ENCODE measurements around the gene VEPH1. TPM values are rescaled to one million over a fixed set of nuclear protein-coding genes. Genes with fewer than 3 reads are reported as not detected.

Gene VEPH1
- total RNA-seq, 3 donors from 2014 or later, result 0.21 to 0.23 TPM; not detected in 1

DNA sequence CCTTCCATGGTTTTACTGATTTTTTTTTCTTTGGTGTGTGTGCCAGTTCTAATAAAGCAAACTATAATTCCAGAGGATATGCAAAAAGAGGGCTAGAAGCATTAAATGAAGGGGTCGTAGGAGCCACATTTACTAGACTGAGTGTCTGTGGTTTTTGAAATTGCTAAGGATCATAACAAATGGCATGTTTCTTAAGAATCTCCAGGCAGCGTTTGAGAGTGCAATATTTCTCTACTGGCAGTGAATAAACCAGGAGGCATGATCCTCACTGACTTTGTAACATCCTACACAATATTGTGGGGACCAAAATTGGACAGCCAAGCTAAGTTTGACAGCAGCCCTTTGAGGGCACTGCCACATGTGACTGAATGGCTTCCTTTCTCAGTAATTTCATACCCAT lies 227.4 kb downstream of the VEPH1 start:
- DNase-seq (no peak), ATAC-seq (no peak)
- no peaks in the 10 kb centered on the region for H3K4me1 Mint-ChIP-seq (ENCODE audit: low read depth)
- no peak overlapping the region for H3K4me3 Mint-ChIP-seq
- H3K9me3 Mint-ChIP-seq, result no peaks in the 10 kb centered on the region
- H3K36me3 Mint-ChIP-seq (ENCODE audit: insufficient read depth), result no peaks in the 10 kb centered on the region
- H3K27me3 Mint-ChIP-seq (ENCODE audit: low read depth), result no peaks in the 10 kb centered on the region

DNA sequence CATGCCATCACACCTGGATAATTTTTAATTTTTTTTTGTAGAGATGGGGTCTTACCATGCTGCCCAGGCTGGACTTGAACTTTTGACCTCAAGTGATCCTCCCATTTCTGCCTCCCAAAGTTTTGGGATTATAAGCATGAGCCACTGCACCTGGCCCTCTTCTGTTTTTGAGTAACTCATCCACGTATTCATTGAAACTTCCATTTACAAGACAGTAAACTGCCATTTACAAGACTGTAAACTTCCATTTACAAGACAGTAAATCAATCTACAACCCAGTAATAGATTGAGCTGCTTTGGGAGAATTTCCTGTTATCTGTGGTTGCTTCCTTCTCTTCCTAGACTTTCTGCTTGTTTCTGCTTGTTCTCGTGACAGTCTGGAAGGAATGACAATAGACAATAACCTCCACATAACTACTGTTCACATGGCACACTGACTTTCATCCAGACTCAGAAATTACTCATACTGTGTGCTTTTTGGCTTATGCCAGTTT lies 228.5 kb downstream of the VEPH1 start:
- H3K27me3 Mint-ChIP-seq (ENCODE audit: low read depth), result no peaks in the 10 kb centered on the region
- ATAC-seq (no peak), DNase-seq (no peak)
- H3K9me3 Mint-ChIP-seq, result no peaks in the 10 kb centered on the region
- H3K4me1 Mint-ChIP-seq (ENCODE audit: low read depth), result no peaks in the 10 kb centered on the region
- H3K4me3 Mint-ChIP-seq, result no peak overlapping the region
- no peaks in the 10 kb centered on the region for H3K36me3 Mint-ChIP-seq (ENCODE audit: insufficient read depth)

DNA sequence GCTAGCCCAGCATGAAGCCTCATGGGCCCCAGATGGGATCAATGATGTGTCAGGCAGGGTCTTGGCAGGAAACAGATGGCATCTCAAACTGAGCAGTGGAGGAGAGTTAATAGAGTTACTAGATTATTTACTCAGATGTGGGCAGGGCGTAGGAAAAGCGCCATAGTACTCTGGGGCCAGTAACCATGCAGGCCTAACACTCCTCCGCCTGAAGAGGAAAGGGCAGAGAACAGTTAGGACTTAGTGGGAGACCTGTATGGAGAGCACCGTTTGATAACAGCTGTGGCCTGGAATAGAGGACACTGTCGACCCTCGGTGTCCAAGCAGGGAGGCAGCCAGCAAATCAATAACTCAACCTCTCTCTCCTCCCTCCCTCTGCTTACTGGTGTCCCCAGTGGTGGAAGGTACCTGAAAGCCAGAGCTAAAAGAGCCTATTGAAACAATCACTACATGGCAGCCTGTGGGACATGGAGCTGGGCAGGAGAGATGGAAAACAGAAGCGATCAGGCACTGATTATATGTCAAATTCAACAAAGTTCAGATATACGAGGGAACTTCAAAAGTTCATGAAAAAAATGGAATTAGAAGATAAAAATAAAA lies 231.8 kb downstream of the VEPH1 start:
- no peak for DNase-seq
- Mint-ChIP-seq H3K27me3 (ENCODE audit: low read depth) (no peaks in the 10 kb centered on the region), H3K9me3 (no peaks in the 10 kb centered on the region), H3K4me1 (ENCODE audit: low read depth) (no peaks in the 10 kb centered on the region), H3K4me3 (no peak overlapping the region), H3K36me3 (ENCODE audit: insufficient read depth) (peaks cover 2% of the 10 kb centered on the region)
- no peak for ATAC-seq

DNA sequence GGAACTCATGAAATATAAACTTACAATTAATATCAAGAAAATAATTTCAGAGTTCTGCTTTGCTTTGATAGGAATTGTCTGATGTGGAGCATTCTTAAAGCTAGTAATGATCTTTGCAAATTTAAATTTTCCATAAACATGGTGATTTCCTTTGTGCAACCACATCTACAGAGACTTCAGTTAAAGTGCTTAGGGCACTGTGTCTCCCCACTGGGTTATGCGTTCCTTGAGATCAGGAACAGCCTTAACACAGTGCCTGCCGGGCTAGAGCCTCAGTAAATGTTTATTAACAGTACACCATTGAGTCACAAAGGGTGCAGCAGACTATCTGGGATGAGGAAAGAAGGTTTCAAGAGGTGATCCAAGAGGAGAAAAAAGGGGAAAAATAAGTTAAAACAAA lies 235.2 kb downstream of the VEPH1 start:
- no peaks in the 10 kb centered on the region for H3K4me1 Mint-ChIP-seq (ENCODE audit: low read depth)
- no peaks in the 10 kb centered on the region for H3K9me3 Mint-ChIP-seq
- peaks cover 2% of the 10 kb centered on the region for H3K36me3 Mint-ChIP-seq (ENCODE audit: insufficient read depth)
- DNase-seq (no peak), ATAC-seq (no peak)
- H3K27me3 Mint-ChIP-seq (ENCODE audit: low read depth), result no peaks in the 10 kb centered on the region
- no peak overlapping the region for H3K4me3 Mint-ChIP-seq

DNA sequence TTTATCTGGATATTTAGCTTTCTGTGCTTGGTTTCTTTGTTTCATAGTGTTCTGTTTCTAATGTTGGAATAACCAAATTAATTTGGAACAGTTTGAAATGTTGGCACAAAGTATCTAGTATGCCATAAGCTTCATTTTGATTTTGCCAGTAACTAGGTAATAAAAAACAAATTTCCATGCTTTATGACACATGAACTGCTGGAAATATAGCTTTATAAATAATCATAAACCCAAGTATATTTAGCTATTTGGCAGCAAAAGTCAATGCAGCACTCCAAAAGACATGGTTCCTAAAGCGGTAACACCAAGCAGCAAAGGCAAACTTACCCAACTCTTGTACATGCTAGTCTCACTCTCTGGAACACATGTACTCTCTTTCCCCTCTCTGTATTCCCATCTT lies 237.3 kb downstream of the VEPH1 start:
- ATAC-seq (no peak), DNase-seq (no peak)
- Mint-ChIP-seq H3K36me3 (ENCODE audit: insufficient read depth) (peaks cover 2% of the 10 kb centered on the region), H3K9me3 (no peaks in the 10 kb centered on the region), H3K27me3 (ENCODE audit: low read depth) (no peaks in the 10 kb centered on the region), H3K4me1 (ENCODE audit: low read depth) (no peaks in the 10 kb centered on the region), H3K4me3 (no peak overlapping the region)

DNA sequence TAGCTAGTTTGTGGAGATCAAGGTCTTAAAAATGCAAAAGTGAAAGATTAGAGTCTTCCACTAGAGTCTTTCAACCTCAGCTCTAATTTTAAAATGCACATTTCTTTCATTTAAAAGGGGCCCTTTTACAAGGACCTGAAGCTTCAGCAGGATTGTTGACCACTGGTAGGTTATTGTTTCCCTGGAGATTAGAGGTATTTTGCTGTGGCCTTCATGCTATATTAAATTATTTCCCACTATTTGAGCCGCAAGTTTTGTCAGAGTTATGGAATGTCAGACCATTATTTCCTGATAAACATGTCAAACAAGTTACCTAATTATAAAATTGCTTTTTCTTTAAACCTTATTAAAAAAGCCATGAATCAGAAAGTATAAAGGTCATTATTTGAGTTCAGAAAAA lies 240.2 kb downstream of the VEPH1 start:
- H3K36me3 Mint-ChIP-seq (ENCODE audit: insufficient read depth), result no peaks in the 10 kb centered on the region
- H3K27me3 Mint-ChIP-seq (ENCODE audit: low read depth), result no peaks in the 10 kb centered on the region
- DNase-seq, result no peak
- no peaks in the 10 kb centered on the region for H3K9me3 Mint-ChIP-seq
- no peak overlapping the region for H3K4me3 Mint-ChIP-seq
- H3K4me1 Mint-ChIP-seq (ENCODE audit: low read depth), result no peaks in the 10 kb centered on the region
- ATAC-seq, result no peak

DNA sequence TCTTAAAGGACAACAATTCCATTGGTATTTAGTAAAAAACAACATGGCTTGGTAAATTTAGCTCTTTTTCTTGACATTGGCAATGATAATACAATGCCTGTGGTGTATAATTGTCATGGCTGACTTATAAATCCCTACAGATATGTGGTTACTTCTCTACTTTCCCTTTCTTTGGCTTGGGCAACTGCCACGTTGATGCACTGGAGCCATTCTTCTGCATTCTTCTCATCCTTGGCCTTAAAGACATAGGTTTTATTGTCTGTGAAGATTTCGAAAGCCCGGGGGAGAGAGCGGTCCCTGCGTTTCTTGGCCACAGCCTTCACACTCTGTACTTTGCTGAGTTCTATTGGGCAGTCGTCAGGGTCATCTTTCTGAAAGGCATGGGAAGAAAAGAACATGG lies 242.2 kb downstream of the VEPH1 start:
- Mint-ChIP-seq H3K4me1 (ENCODE audit: low read depth) (no peaks in the 10 kb centered on the region), H3K9me3 (no peaks in the 10 kb centered on the region), H3K27me3 (ENCODE audit: low read depth) (no peaks in the 10 kb centered on the region), H3K4me3 (no peak overlapping the region), H3K36me3 (ENCODE audit: insufficient read depth) (peaks cover 3% of the 10 kb centered on the region)
- ATAC-seq, result no peak
- DNase-seq, result no peak

DNA sequence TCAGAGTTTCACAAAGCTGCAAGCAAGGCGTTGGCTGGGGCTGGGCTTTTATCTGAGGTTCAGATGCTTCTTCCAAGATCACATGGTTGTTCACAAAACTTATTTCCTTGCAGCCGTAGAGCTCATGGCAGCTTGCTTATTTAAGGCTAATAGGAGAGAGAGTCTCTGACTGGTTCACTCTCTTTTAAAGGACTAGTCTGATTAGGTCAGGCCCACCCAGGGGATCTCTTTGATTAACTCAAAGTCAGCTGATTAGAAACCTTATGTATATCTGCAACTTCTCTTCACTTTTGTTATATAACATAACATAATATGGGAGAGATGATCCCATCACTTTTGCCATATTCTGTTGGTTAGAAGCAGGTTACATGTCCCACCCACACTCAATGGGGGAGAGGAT lies 243.4 kb downstream of the VEPH1 start:
- ATAC-seq, result no peak
- H3K4me1 Mint-ChIP-seq (ENCODE audit: low read depth), result no peaks in the 10 kb centered on the region
- peaks cover 3% of the 10 kb centered on the region for H3K36me3 Mint-ChIP-seq (ENCODE audit: insufficient read depth)
- H3K27me3 Mint-ChIP-seq (ENCODE audit: low read depth), result no peaks in the 10 kb centered on the region
- DNase-seq, result no peak
- no peak overlapping the region for H3K4me3 Mint-ChIP-seq
- no peaks in the 10 kb centered on the region for H3K9me3 Mint-ChIP-seq

DNA sequence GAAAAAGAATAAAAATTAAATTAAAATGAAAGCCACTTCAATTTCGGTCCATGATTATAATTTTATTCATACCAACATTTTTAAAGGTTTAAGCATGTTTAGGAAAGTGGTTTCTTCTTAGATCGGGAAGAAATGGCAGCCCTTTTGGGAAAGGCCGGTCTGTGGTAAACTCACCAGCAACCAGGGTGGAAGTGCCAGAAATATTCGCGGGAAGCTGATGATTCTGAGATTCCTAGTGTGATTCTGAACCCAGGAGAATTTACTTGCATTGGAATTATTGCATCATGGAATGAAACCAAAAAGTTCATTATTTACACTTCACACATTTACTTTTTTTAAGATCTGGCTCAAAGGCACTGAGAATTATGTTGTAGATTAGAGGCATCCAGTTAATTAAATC lies 246.1 kb downstream of the VEPH1 start:
- no peak for DNase-seq
- Mint-ChIP-seq H3K36me3 (ENCODE audit: insufficient read depth) (peaks cover 3% of the 10 kb centered on the region), H3K9me3 (no peaks in the 10 kb centered on the region), H3K4me1 (ENCODE audit: low read depth) (no peaks in the 10 kb centered on the region), H3K27me3 (ENCODE audit: low read depth) (no peaks in the 10 kb centered on the region), H3K4me3 (no peak overlapping the region)
- no peak for ATAC-seq

DNA sequence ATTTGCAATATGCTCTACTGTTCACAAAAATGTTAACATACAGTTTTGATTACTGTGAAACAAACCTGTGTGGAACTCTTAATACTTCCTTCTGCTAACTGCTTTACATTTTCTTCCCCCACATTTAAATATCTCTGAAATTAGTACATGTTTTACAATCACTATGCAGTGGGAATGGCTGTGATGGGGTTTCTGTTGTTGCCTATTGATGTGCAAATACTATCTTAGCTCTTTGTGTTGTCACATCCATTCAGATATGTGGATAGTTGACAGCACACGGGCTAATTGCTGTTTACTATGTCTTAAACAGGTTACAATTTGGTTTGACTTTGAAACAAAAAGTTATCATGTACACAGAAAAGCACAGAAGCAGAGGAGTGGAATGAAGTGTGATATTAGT lies 247.4 kb downstream of the VEPH1 start:
- no peak overlapping the region for H3K4me3 Mint-ChIP-seq
- ATAC-seq (no peak), DNase-seq (no peak)
- H3K27me3 Mint-ChIP-seq (ENCODE audit: low read depth), result peaks cover 2% of the 10 kb centered on the region
- H3K9me3 Mint-ChIP-seq, result no peaks in the 10 kb centered on the region
- peaks cover 3% of the 10 kb centered on the region for H3K36me3 Mint-ChIP-seq (ENCODE audit: insufficient read depth)
- no peaks in the 10 kb centered on the region for H3K4me1 Mint-ChIP-seq (ENCODE audit: low read depth)

DNA sequence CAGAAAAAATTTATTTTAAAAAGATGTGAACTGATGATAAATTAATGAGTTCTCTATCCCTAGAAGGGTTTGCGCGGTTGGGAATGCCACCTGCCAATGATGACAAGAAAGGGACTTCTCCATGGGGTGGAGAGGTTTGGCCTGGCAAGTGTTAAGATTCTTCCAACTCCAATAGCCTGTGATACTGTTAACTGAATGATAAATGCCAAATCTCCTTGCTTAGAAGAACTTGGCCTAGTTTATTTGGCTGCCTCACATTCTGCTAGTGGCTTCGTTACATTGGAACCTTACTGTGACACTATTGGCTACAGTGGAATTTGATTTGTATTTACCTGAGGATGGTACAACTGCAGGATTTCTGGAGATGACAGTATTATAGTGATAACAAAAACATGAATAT lies 251.5 kb downstream of the VEPH1 start:
- ATAC-seq (no peak), DNase-seq (no peak)
- H3K4me3 Mint-ChIP-seq, result no peak overlapping the region
- no peaks in the 10 kb centered on the region for H3K36me3 Mint-ChIP-seq (ENCODE audit: insufficient read depth)
- no peaks in the 10 kb centered on the region for H3K4me1 Mint-ChIP-seq (ENCODE audit: low read depth)
- H3K9me3 Mint-ChIP-seq, result no peaks in the 10 kb centered on the region
- H3K27me3 Mint-ChIP-seq (ENCODE audit: low read depth), result peaks cover 2% of the 10 kb centered on the region

DNA sequence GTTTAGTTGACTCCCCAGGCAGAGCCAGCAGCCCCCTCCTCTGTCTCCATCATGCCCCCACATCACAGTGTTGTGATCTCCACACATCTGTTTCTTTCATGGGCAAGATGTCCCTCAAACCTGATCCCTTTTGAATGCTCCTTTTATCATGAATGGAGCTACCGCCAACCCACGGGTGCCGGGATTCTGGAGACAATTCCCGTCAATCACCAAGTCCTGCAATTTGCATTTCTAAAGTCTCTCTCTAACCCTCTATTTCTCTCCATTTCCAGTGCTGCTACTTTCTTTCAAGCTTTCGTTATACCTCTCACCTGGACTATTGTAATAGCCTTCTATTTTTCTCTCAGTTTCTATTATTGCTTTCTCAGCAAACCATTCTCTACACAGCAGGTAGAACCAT lies 253.6 kb downstream of the VEPH1 start:
- Mint-ChIP-seq H3K4me3 (no peak overlapping the region), H3K36me3 (ENCODE audit: insufficient read depth) (no peaks in the 10 kb centered on the region), H3K27me3 (ENCODE audit: low read depth) (peaks cover 2% of the 10 kb centered on the region), H3K4me1 (ENCODE audit: low read depth) (no peaks in the 10 kb centered on the region), H3K9me3 (no peaks in the 10 kb centered on the region)
- ATAC-seq (no peak), DNase-seq (no peak)

DNA sequence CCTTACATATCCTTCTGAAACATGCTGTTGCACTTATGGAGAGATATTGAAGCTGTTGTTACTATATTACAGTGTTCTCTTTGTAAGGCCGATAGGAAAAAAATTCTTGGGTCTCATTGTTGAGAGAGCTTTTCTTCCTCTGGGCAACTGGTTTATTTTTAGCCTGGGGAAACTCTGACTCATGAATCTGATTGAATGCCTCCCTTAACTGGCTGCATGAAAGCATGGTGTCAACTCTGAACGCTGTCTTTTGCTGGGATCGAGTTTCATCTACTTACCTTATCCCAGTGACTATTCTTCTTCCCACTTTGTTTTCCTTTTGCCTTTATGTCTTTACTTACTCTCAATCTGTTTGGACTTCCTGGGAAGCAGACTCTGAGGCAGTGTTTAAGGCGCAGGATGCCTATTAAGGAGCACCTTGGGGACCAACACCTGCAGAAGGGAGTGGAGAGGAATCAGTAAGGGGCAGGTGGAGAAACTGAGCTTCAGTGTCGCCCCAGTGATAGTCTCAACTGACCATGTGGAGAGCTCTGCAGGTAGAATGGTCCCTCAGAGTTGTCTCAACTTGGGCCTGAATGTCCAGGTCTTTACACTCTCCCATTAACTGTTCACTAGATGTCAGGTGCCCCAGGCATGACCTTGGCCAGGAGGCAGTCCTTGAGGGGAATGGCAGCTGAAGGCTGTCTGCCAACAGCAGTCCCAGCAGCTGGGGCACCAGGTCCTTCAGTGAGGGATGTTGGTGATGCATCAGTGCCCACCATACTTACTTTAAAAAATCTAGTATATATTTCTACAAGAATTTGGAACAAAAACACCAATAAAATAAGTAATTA lies 254.4 kb downstream of the VEPH1 start:
- no peak for ATAC-seq
- no peak for DNase-seq

DNA sequence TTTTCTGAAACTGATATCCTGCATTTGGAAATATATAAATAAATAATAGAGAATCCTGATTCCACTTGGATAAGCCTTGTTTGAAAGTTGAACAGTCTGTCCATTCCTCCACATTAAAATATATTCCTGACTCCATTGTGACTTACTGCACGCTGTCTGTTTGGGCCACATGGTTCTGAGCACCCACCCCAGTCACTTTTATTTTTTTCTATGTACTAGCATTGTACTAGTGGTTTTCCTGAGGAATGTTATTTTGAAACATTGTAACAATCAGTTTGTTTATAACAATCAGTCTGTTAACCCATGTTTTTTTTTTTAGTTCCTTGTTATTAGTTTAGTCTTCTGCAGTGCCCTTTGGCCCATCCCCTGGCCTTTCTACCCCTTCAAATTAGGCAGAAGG lies 255.8 kb downstream of the VEPH1 start:
- DNase-seq (no peak), ATAC-seq (no peak)
- Mint-ChIP-seq H3K36me3 (ENCODE audit: insufficient read depth) (peaks cover 2% of the 10 kb centered on the region), H3K4me3 (no peak overlapping the region), H3K27me3 (ENCODE audit: low read depth) (peaks cover 2% of the 10 kb centered on the region), H3K4me1 (ENCODE audit: low read depth) (no peaks in the 10 kb centered on the region), H3K9me3 (no peaks in the 10 kb centered on the region)

More for the DNA sequence above, 254.4 kb downstream of the VEPH1 start:
- Mint-ChIP-seq H3K36me3 (ENCODE audit: insufficient read depth) (no peaks in the 10 kb centered on the region), H3K4me3 (no peak overlapping the region), H3K4me1 (ENCODE audit: low read depth) (no peaks in the 10 kb centered on the region), H3K27me3 (ENCODE audit: low read depth) (peaks cover 2% of the 10 kb centered on the region), H3K9me3 (no peaks in the 10 kb centered on the region)

DNA sequence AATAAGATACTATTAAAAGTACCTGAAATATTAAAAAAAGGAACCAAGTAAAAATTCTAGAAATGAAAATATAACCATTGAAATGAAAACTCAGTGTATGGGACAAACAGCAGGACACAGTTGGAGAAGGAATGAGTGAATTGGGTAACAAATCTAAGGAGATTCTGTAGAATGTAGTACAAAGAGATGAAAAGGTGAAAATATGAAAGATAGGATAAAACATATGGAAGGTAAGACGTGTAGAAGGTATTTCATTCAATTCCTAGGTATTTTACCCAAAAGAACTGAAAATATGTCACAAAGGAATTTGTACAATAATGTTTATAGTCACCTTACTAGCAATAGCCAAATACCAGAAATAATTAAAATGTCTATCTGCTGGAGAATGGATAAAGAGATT lies 260.4 kb downstream of the VEPH1 start:
- Mint-ChIP-seq H3K9me3 (no peaks in the 10 kb centered on the region), H3K27me3 (ENCODE audit: low read depth) (no peaks in the 10 kb centered on the region), H3K36me3 (ENCODE audit: insufficient read depth) (peaks cover 2% of the 10 kb centered on the region), H3K4me1 (ENCODE audit: low read depth) (peaks cover 2% of the 10 kb centered on the region), H3K4me3 (no peak overlapping the region)
- DNase-seq, result no peak
- no peak for ATAC-seq
